Testis (tissue), 3 donors: ENCODE measurements around the gene CDH22. TPM values are rescaled to one million over a fixed set of nuclear protein-coding genes. Genes with fewer than 3 reads are reported as not detected.

Experiments used
- DNase-seq: peaks from one replicate; pipeline ENCODE4 v3.0.0-alpha.2; 2019
- H3K27ac ChIP-seq, 2 donors: fragments of 200-600 bp; sonication (generic); one replicate each; pipeline ENCODE4 v1.5.1; 2019
- H3K27me3 ChIP-seq: fragments of 200-600 bp; sonication (generic); one replicate; pipeline ENCODE4 v1.5.1; 2019
- H3K36me3 ChIP-seq: fragments of 200-600 bp; sonication (generic); one replicate; pipeline ENCODE4 v1.5.1; 2017; ENCODE audit warnings: low read depth; ENCODE audit errors: missing control alignments
- H3K4me1 ChIP-seq: fragments of 200-600 bp; sonication (generic); one replicate; pipeline ENCODE4 v1.5.1; 2019
- H3K4me3 ChIP-seq, 2 donors: fragments of 200-600 bp; sonication (generic); one replicate each; pipeline ENCODE4 v1.5.1; 2017 to 2019
- H3K9me3 ChIP-seq: fragments of 200-600 bp; sonication (generic); one replicate; pipeline ENCODE4 v1.5.1; 2017
- POLR2A ChIP-seq: fragments of 450-650 bp; IDR thresholded peaks from one replicate; pipeline ENCODE4 v1.6.1; 2017; ENCODE audit warnings: antibody characterized with exemption, mild to moderate bottlenecking, moderate library complexity
- WGBS, 2 donors: methylation state at CpG; one replicate each; pipeline ENCODE4 v1.1.5; 2018; 5-methylcytosine and 5-hydroxymethylcytosine counted together
- intact Hi-C: fragments of 100-400 bp; cut with DNase I; formaldehyde crosslinking; loops from one replicate; pipeline ENCODE4 v1.15.1; 2023; ENCODE audit warnings: low total_unique reads
- polyA plus RNA-seq: library from polyadenylated mRNA; stranded (reverse); fragments of 350-450 nt; fragmentation: Illumina TruSeq; extraction: RNeasy Lipid Tissue Mini Kit (QIAGEN cat#74804); gene quantifications from one replicate; pipeline ENCODE4 v1.2.3, GENCODE V29; 2014; ENCODE audit warnings: low read depth, low replicate concordance; ENCODE audit not compliant: insufficient read depth
- total RNA-seq, 2 donors: library from RNA; depleted of rRNA; stranded (reverse); fragments of >200 nt; gene quantifications; one replicate each; pipeline ENCODE4 v1.2.3, GENCODE V29; 2016
- TF ChIP-seq, protein P1 (sequence below), 3 experiments: fragments of 450-650 bp in 2 of 3; fragments of 200-600 bp in 1 of 3; sonication (generic) in 1 of 3; IDR thresholded peaks; one replicate each; pipeline ENCODE4 v1.5.1; 2016 to 2019; ENCODE audit warnings: antibody characterized with exemption in 3 of 3, mild to moderate bottlenecking in 2 of 3, moderate library complexity in 1 of 3

CDH22 gene
- total and polyA plus RNA-seq, 3 donors from 2014 or later = 1.8 to 2.6 (median 2.6) TPM

- no peak for DNase-seq
- TF ChIP-seq, protein P1, sequence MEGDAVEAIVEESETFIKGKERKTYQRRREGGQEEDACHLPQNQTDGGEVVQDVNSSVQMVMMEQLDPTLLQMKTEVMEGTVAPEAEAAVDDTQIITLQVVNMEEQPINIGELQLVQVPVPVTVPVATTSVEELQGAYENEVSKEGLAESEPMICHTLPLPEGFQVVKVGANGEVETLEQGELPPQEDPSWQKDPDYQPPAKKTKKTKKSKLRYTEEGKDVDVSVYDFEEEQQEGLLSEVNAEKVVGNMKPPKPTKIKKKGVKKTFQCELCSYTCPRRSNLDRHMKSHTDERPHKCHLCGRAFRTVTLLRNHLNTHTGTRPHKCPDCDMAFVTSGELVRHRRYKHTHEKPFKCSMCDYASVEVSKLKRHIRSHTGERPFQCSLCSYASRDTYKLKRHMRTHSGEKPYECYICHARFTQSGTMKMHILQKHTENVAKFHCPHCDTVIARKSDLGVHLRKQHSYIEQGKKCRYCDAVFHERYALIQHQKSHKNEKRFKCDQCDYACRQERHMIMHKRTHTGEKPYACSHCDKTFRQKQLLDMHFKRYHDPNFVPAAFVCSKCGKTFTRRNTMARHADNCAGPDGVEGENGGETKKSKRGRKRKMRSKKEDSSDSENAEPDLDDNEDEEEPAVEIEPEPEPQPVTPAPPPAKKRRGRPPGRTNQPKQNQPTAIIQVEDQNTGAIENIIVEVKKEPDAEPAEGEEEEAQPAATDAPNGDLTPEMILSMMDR (IDR thresholded peaks at IDR 0.05) = no peak
- no peak for TF ChIP-seq POLR2A
- Histone ChIP-seq H3K36me3 (no peaks in the 10 kb centered on the region), H3K27me3 (no peaks in the 10 kb centered on the region), H3K9me3 (no peaks in the 10 kb centered on the region), H3K4me1 (no peaks in the 10 kb centered on the region), H3K4me3 (no peak overlapping the region), H3K27ac (no peak overlapping the region)
- intact Hi-C loops = no loop called here
- 45 to 47% methylated on average over 3 to 13 of the region's 13 CpGs for WGBS, 2 donors
These were observed 21.9 kb upstream of the CDH22 start for GRCh38 chr20:46330072-46330763.

DNA sequence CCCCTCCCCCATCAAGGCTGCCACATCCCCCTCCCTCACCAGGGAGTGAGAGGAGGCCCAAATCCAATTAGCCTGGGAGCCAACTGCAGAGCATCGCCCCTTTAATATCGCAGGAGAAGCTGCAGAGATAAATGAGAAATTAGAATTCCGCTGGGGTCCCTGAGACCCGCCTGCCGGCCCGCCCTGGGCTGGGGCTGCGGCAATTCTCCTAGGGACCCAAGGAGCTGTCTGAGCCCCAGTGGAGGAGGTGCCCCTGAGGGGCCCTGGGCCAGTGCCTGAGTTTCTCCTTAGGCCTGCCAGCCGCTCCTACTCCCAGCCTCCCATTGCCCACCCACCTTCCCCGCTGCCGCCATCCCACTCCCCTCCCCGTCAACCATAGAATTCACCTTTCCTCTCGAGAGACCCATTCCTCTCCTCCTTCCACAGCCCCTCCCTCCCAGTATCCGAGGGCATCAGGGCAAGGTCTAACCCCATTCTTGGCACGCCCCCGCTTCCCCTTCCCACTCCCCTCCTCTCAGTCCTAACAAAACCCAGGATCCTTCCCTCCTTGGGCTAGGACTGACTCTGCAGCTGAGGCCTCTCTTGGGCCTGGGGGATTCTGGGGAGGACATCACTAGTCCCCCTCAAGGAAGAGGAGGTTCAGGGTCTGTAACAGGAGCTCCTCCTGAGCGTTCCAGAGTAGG lies 20.0 kb upstream of the CDH22 start:
- no peak for DNase-seq
- WGBS, 2 donors = 70 to 84% methylated on average over 12 to 16 of the region's 16 CpGs
- no peaks in the 10 kb centered on the region for H3K36me3 ChIP-seq
- no peaks in the 10 kb centered on the region for H3K27me3 ChIP-seq
- intact Hi-C loops = no loop called here
- no peaks in the 10 kb centered on the region for H3K9me3 ChIP-seq
- no peak overlapping the region for H3K4me3 ChIP-seq
- H3K4me1 ChIP-seq = no peaks in the 10 kb centered on the region
- no peak overlapping the region for H3K27ac ChIP-seq
- TF ChIP-seq, protein P1 (IDR thresholded peaks at IDR 0.05) = no peak
- no peak for TF ChIP-seq POLR2A

- Histone ChIP-seq H3K4me1 (no peaks in the 10 kb centered on the region), H3K4me3 (no peak overlapping the region), H3K27me3 (no peaks in the 10 kb centered on the region), H3K36me3 (no peaks in the 10 kb centered on the region), H3K27ac (no peak overlapping the region), H3K9me3 (no peaks in the 10 kb centered on the region)
- no peak for DNase-seq
- TF ChIP-seq, protein P1 (IDR thresholded peaks at IDR 0.05) = no peak
- no peak for TF ChIP-seq POLR2A
- intact Hi-C loops = no loop called here
- WGBS, 2 donors = 89 to 93% methylated on average over 6 of the region's 6 CpGs
These were observed 19.3 kb upstream of the CDH22 start for GRCh38 chr20:46327557-46327956.

DNA sequence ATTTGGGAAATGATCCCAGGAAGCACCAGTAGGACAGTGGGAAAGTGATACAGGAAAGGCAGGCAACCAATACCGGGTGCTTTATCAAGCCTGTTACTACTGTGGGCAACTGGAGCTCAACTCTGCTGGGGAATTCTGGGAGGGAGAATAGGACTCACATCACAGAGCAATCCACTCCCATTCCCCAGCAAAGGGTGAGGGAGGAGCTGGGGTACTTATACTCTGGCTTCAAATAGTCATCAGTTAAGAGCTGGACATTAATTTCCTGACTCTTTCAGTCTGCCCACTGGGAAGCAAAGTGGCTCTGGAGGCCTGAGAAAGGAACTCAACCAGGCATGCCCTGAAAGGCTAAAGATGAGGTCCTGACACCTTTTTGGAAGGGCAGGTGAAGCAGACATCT lies 17.5 kb upstream of the CDH22 start:
- WGBS, 2 donors = 73 to 83% methylated on average over 1 of the region's 1 CpG
- H3K27me3 ChIP-seq = no peaks in the 10 kb centered on the region
- H3K27ac ChIP-seq = no peak overlapping the region
- H3K9me3 ChIP-seq = no peaks in the 10 kb centered on the region
- intact Hi-C loops = no loop called here
- TF ChIP-seq, protein P1 (IDR thresholded peaks at IDR 0.05) = no peak
- TF ChIP-seq POLR2A = no peak
- no peak for DNase-seq
- H3K36me3 ChIP-seq = no peaks in the 10 kb centered on the region
- H3K4me3 ChIP-seq = no peak overlapping the region
- H3K4me1 ChIP-seq = no peaks in the 10 kb centered on the region
